BJ (cell line): ENCODE measurements around the gene EFCAB8. TPM values are rescaled to one million over a fixed set of nuclear protein-coding genes. Genes with fewer than 3 reads are reported as not detected.

ENCODE experiments used
- CTCF ChIA-PET: fragments of 350-600 bp; formaldehyde crosslinking; extraction: SDS; loops from one replicate; lab custom pipeline; 2021; ENCODE audit warnings: antibody characterized with exemption, inconsistent platforms; lab: Yijun Ruan, JAX
- POLR2A ChIA-PET: fragments of 300-600 bp; sonication (Branson Sonifier 250); formaldehyde crosslinking; extraction: SDS; loops from one replicate; lab custom pipeline; 2021; ENCODE audit warnings: antibody characterized with exemption; lab: Charles Lee
- DNase-seq: peaks from one replicate; pipeline ENCODE4 v3.0.0-alpha.2; 2011; ENCODE audit warnings: low read depth
- H3K27me3 ChIP-seq: 2 replicates; pipeline ENCODE4 v1.6.0; 2011; ENCODE audit warnings: low read length; ENCODE audit not compliant: control insufficient read depth, insufficient read depth
- H3K36me3 ChIP-seq: 2 replicates; pipeline ENCODE4 v1.5.1; 2011; ENCODE audit warnings: low read length; ENCODE audit not compliant: control insufficient read depth, insufficient read depth
- H3K4me3 ChIP-seq: 2 replicates; pipeline ENCODE4 v1.5.1; 2011; ENCODE audit warnings: low read depth, mild to moderate bottlenecking, control low read depth, low read length
- CTCF ChIP-seq: IDR thresholded peaks from 2 replicates; pipeline ENCODE4 v1.5.1; 2011; ENCODE audit warnings: low read depth, mild to moderate bottlenecking, control low read depth, inconsistent platforms, low read length, moderate library complexity; ENCODE audit not compliant: insufficient read depth
- polyA minus RNA-seq: library from RNA; depleted of rRNA, polyadenylated mRNA; stranded (reverse); fragments of >200 nt; gene quantifications from 2 replicates; pipeline ENCODE4 v1.2.3, GENCODE V29; 2011; rRNA and poly(A)+ RNA removed
- polyA plus RNA-seq: library from polyadenylated mRNA; depleted of rRNA; stranded (reverse); fragments of >200 nt; gene quantifications from 2 replicates; pipeline ENCODE4 v1.2.3, GENCODE V29; 2011; rRNA removed

Gene EFCAB8, protein sequence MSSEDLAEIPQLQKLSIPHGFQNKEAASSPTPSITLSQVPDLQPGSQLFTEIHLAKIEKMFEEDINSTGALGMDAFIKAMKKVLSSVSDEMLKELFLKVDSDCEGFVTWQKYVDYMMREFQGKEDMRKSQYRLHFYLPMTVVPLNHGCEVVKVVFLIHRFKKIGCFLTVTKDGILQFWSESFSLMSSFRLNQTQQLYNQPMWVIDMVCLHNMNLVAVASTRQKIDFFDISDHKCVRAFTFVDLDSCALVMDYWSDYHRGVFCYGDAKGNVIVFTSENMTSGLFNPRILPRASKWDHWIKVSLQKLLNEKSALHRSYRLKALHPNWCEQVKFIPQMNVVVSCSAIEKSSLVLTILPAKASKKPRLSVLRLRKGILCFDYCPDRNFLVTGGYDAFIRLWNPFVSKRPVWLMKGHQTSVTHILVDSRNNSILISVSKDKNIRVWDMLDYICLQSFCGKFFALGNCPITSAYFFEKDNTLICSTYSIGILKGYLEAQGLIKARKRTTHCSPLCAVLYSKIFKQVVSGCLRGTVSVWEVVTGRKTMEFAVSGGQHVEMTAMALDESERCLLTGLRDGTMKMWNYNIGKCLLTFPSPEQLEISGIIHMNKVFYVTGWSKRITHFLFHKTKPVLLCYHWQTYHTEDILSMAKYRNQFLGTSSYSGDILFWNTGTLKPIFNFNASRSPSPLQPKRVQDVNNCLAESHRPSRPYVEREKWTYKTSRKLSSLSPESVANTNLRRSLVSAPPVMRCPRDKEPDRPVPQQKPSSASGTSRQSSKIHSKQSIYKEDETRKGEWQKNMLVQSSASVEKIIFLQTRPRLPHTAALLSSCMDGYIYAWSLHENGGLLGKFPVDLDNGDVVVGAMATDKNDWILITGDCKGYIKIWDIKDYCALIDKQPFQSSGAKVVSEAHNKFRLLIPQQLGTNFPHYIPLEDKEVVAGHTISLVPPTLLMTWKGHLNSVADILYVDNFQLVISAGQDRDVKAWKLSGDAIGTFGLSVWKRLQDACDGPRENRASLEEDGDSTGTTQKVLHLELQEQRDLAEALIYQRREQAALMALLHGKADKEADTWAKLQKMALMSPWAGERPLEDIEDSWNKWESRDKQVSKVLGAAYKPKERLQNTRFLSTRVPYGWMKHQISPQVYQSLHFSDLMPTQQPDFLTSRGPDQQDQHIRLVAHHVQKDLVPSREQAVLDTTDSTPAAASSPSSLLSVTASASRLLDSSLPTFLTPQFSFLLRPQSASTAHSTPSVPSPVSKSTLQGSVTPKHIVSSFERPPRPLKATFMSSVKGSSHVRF
- polyA plus RNA-seq (not detected in 2 replicates), polyA minus RNA-seq (0.52 TPM in 1 of 2 replicates, not detected in the other)

DNA sequence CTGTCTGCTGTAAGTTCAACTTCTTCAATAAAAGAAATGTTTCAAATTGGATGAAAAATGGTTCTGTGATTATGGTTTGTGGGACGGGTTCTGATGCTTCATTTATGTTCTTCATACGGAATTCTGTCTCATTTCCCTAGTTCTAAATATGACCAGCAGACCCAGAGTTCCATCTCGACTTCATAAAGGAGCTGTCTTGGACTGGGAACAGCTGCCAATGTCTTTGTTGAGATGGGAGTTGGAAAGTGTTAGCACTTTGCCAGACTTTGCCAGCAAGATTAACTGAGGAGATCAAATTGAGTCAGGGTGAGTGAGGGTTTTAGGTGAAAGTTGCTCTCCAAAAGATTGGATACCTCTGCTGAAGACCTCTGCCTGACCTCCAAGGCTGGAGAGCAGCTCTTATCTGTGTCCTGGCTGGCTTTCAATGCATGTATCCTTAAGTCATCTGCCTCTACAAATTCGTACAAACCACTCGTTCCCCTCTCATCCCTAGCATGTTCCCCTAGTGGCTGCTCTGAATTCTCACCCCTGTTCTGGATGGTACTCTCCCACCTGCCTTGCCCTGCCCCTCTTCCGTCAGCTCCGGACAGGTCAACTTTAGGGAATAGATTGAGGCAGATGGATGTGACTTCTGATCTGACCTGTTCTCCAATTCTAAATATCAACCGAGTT, at the start of gene EFCAB8:
EFCAB8 (plus strand) TSS at position 223 of the 672 bp plus-strand sequence. CDS start 4,870 bp downstream, outside the sequence.
- DNase-seq = no peak
- Histone ChIP-seq H3K4me3 (no peak within 1 kb of the TSS), H3K36me3 (peaks cover 12% of the 10 kb centered on the region), H3K27me3 (no peaks in the 10 kb centered on the region)
- ChIA-PET POLR2A (no interaction called here), CTCF (no interaction called here)
- TF ChIP-seq CTCF = no peak

DNA sequence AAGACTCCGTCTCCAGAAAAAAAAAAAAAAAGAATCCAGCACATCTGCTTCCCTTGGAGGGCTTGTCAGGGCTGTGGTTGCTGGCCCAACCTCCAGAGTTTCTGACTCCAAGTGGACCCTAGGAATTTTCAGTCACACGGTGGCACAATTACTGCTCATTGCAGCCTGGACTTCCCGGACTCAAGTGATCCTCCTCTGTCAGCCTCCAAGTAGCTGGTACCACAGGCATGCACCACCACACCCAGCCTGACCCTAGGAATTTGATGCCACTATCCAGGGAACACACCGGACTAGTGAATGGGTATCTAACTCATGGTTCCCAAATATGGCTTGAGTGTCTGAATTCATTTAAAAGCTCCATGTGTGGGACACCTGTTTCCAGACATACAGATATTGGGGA, 48.8 kb upstream of the EFCAB8 start:
- no peaks in the 10 kb centered on the region for H3K36me3 ChIP-seq
- TF ChIP-seq CTCF = no peak
- ChIA-PET CTCF (interaction anchor here (0.6 to 2.5 kb wide), 3 partner anchors 19 to 277 kb away, joined by 3 to 13 read pairs (median 3); no protein-coding TSS in a partner anchor), POLR2A (no interaction called here)
- DNase-seq = no peak
- H3K4me3 ChIP-seq = no peak overlapping the region
- no peaks in the 10 kb centered on the region for H3K27me3 ChIP-seq

- no peaks in the 10 kb centered on the region for H3K27me3 ChIP-seq
- no peaks in the 10 kb centered on the region for H3K36me3 ChIP-seq
- ChIA-PET CTCF (interaction anchor here (1.1 to 2.5 kb wide), 2 partner anchors 9 to 20 kb away, joined by 3 to 13 read pairs; no protein-coding TSS in a partner anchor), POLR2A (no interaction called here)
- no peak overlapping the region for H3K4me3 ChIP-seq
- TF ChIP-seq CTCF = no peak
- DNase-seq = no peak
These were observed 47.8 kb upstream of the EFCAB8 start for GRCh38 chr20:32810941-32811340.

DNA sequence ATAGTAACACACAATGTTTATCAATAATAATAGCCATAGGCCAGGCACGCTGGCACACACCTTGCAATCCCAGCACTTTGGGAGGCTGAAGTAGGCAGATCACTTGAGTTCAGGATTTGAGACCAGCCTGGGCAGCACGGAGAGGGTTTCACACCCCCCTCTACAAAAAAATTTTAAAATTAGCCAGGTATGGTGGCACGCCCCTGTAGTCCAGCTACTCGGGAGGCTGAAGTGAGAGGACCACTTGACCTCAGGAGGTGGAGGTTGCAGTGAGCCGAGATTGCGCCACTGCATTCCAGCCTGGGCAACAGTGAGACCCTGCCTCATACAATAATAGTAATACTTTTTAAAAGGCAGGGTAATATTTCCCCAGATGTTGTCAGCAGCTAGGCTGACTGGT, 46.8 kb upstream of the EFCAB8 start:
- no peaks in the 10 kb centered on the region for H3K36me3 ChIP-seq
- DNase-seq = no peak
- H3K27me3 ChIP-seq = no peaks in the 10 kb centered on the region
- no peak overlapping the region for H3K4me3 ChIP-seq
- no peak for TF ChIP-seq CTCF
- ChIA-PET POLR2A (no interaction called here), CTCF (interaction anchor here (0.8 to 1.3 kb wide), 5 partner anchors 8 to 284 kb away, joined by 3 to 6 read pairs (median 3); partner anchors contain the start of gene C20orf203)
